Stimulated activated memory B cell treated with anti-CD40 and anti-IgM and Interleukin-4, amounts not matched to agents 10 μg/mL and 1 μg/mL and 100 μg/mL, for 72 hours (primary cell): ENCODE results near the gene HEYL.

ENCODE experiments used
- ATAC-seq: fragments of 150-1000 bp; cut with Tn5 transposase; 2 replicates; pipeline ENCODE4 v1.10.0; 2021
- H3K27ac Mint-ChIP-seq: one replicate; pipeline ENCODE4 v1.8.0; 2022; ENCODE audit warnings: mild to moderate bottlenecking, mixed read lengths
- H3K27me3 Mint-ChIP-seq: one replicate; pipeline ENCODE4 v1.8.0; 2022; ENCODE audit warnings: mixed read lengths
- H3K36me3 Mint-ChIP-seq: one replicate; pipeline ENCODE4 v1.8.0; 2022; ENCODE audit warnings: mixed read lengths
- H3K4me1 Mint-ChIP-seq: one replicate; pipeline ENCODE4 v1.8.0; 2022; ENCODE audit warnings: mixed read lengths
- H3K4me3 Mint-ChIP-seq: one replicate; pipeline ENCODE4 v1.8.0; 2022; ENCODE audit warnings: mild to moderate bottlenecking, moderate library complexity, mixed read lengths
- H3K9me3 Mint-ChIP-seq: one replicate; pipeline ENCODE4 v1.8.0; 2022; ENCODE audit warnings: mixed read lengths

HEYL gene

GRCh38 chr1:39672551-39672947 is 33.1 kb upstream of the HEYL start:
- Mint-ChIP-seq H3K36me3 (peaks cover 9% of the 10 kb centered on the region), H3K27me3 (peaks cover 42% of the 10 kb centered on the region), H3K4me3 (peak overlapping the region; percentile 65), H3K4me1 (peaks cover 16% of the 10 kb centered on the region), H3K27ac (peak overlapping the region; percentile 40), H3K9me3 (no peaks in the 10 kb centered on the region)
- peak; percentile 45 for ATAC-seq

- ATAC-seq, result peak; percentile 72
- H3K36me3 Mint-ChIP-seq, result peaks cover 9% of the 10 kb centered on the region
- no peaks in the 10 kb centered on the region for H3K9me3 Mint-ChIP-seq
- peak within 1 kb of the TSS; percentile 40 for H3K27ac Mint-ChIP-seq
- peaks cover 22% of the 10 kb centered on the region for H3K4me1 Mint-ChIP-seq
- peak within 1 kb of the TSS; percentile 65 for H3K4me3 Mint-ChIP-seq
- H3K27me3 Mint-ChIP-seq, result peaks cover 42% of the 10 kb centered on the region
These were observed 32.5 kb upstream of the HEYL start, which contains the start of gene NT5C1A for GRCh38 chr1:39671793-39672550. TSS of gene NT5C1A (minus strand) at chr1:39672107. CDS start at chr1:39672038, 69 bp downstream.

- ATAC-seq, result no peak
- H3K27ac Mint-ChIP-seq, result peak overlapping the region; percentile 40
- peaks cover 42% of the 10 kb centered on the region for H3K27me3 Mint-ChIP-seq
- H3K9me3 Mint-ChIP-seq, result no peaks in the 10 kb centered on the region
- H3K4me1 Mint-ChIP-seq, result peaks cover 28% of the 10 kb centered on the region
- H3K4me3 Mint-ChIP-seq, result peak overlapping the region; percentile 65
- H3K36me3 Mint-ChIP-seq, result peaks cover 9% of the 10 kb centered on the region
These were observed 32.0 kb upstream of the HEYL start for GRCh38 chr1:39671433-39671792.

- H3K4me3 Mint-ChIP-seq, result peak overlapping the region; percentile 65
- peaks cover 9% of the 10 kb centered on the region for H3K36me3 Mint-ChIP-seq
- no peak overlapping the region for H3K27ac Mint-ChIP-seq
These were observed 31.2 kb upstream of the HEYL start for GRCh38 chr1:39670689-39671088.

GRCh38 chr1:39668894-39669293 is 29.5 kb upstream of the HEYL start:
- peaks cover 9% of the 10 kb centered on the region for H3K36me3 Mint-ChIP-seq
- no peak overlapping the region for H3K27ac Mint-ChIP-seq
- peaks cover 33% of the 10 kb centered on the region for H3K4me1 Mint-ChIP-seq
- no peak overlapping the region for H3K4me3 Mint-ChIP-seq
- H3K27me3 Mint-ChIP-seq, result peaks cover 42% of the 10 kb centered on the region
- H3K9me3 Mint-ChIP-seq, result no peaks in the 10 kb centered on the region
- no peak for ATAC-seq

More at GRCh38 chr1:39670689-39671088, 31.2 kb upstream of the HEYL start:
- peaks cover 33% of the 10 kb centered on the region for H3K4me1 Mint-ChIP-seq
- peaks cover 42% of the 10 kb centered on the region for H3K27me3 Mint-ChIP-seq
- H3K9me3 Mint-ChIP-seq, result no peaks in the 10 kb centered on the region
- no peak for ATAC-seq

- H3K9me3 Mint-ChIP-seq, result no peaks in the 10 kb centered on the region
- H3K4me1 Mint-ChIP-seq, result peaks cover 33% of the 10 kb centered on the region
- peaks cover 9% of the 10 kb centered on the region for H3K36me3 Mint-ChIP-seq
- no peak overlapping the region for H3K4me3 Mint-ChIP-seq
- no peak for ATAC-seq
- H3K27me3 Mint-ChIP-seq, result peaks cover 42% of the 10 kb centered on the region
- H3K27ac Mint-ChIP-seq, result peak overlapping the region; percentile 34
These were observed 28.7 kb upstream of the HEYL start for GRCh38 chr1:39668111-39668510.

- Mint-ChIP-seq H3K9me3 (no peaks in the 10 kb centered on the region), H3K36me3 (peaks cover 9% of the 10 kb centered on the region), H3K27ac (peak overlapping the region; percentile 34), H3K4me3 (peak overlapping the region; percentile 5), H3K4me1 (peaks cover 36% of the 10 kb centered on the region), H3K27me3 (peaks cover 32% of the 10 kb centered on the region)
- peak; percentile 94 for ATAC-seq
These were observed 27.3 kb upstream of the HEYL start for GRCh38 chr1:39666772-39667171.

GRCh38 chr1:39663559-39663958 is 24.1 kb upstream of the HEYL start:
- H3K27me3 Mint-ChIP-seq, result peaks cover 5% of the 10 kb centered on the region
- no peak overlapping the region for H3K27ac Mint-ChIP-seq
- peaks cover 3% of the 10 kb centered on the region for H3K36me3 Mint-ChIP-seq
- H3K4me1 Mint-ChIP-seq, result peaks cover 30% of the 10 kb centered on the region
- H3K4me3 Mint-ChIP-seq, result no peak overlapping the region
- no peak for ATAC-seq
- no peaks in the 10 kb centered on the region for H3K9me3 Mint-ChIP-seq

GRCh38 chr1:39662861-39663260 is 23.4 kb upstream of the HEYL start:
- Mint-ChIP-seq H3K27me3 (no peaks in the 10 kb centered on the region), H3K27ac (no peak overlapping the region), H3K4me1 (peaks cover 33% of the 10 kb centered on the region), H3K36me3 (no peaks in the 10 kb centered on the region), H3K9me3 (no peaks in the 10 kb centered on the region), H3K4me3 (no peak overlapping the region)
- ATAC-seq, result no peak

GRCh38 chr1:39659538-39659937 is 20.1 kb upstream of the HEYL start:
- no peaks in the 10 kb centered on the region for H3K9me3 Mint-ChIP-seq
- H3K4me3 Mint-ChIP-seq, result no peak overlapping the region
- ATAC-seq, result no peak
- H3K27me3 Mint-ChIP-seq, result peaks cover under 1% of the 10 kb centered on the region
- H3K4me1 Mint-ChIP-seq, result peaks cover 23% of the 10 kb centered on the region
- no peaks in the 10 kb centered on the region for H3K36me3 Mint-ChIP-seq
- H3K27ac Mint-ChIP-seq, result no peak overlapping the region

- Mint-ChIP-seq H3K9me3 (no peaks in the 10 kb centered on the region), H3K4me1 (peaks cover 23% of the 10 kb centered on the region), H3K27ac (no peak overlapping the region), H3K27me3 (peaks cover 5% of the 10 kb centered on the region), H3K36me3 (no peaks in the 10 kb centered on the region), H3K4me3 (no peak overlapping the region)
- no peak for ATAC-seq
These were observed 19.7 kb upstream of the HEYL start for GRCh38 chr1:39659110-39659509.

- peaks cover 28% of the 10 kb centered on the region for H3K4me1 Mint-ChIP-seq
- peak overlapping the region; percentile 36 for H3K27ac Mint-ChIP-seq
- no peaks in the 10 kb centered on the region for H3K9me3 Mint-ChIP-seq
- no peaks in the 10 kb centered on the region for H3K36me3 Mint-ChIP-seq
- H3K27me3 Mint-ChIP-seq, result peaks cover 14% of the 10 kb centered on the region
- no peak for ATAC-seq
- H3K4me3 Mint-ChIP-seq, result no peak overlapping the region
These were observed 18.6 kb upstream of the HEYL start for GRCh38 chr1:39657923-39658485.

GRCh38 chr1:39657402-39657801 is 18.0 kb upstream of the HEYL start:
- H3K27ac Mint-ChIP-seq, result peak overlapping the region; percentile 36
- no peak overlapping the region for H3K4me3 Mint-ChIP-seq
- ATAC-seq, result no peak
- peaks cover 14% of the 10 kb centered on the region for H3K27me3 Mint-ChIP-seq
- H3K36me3 Mint-ChIP-seq, result no peaks in the 10 kb centered on the region
- peaks cover 23% of the 10 kb centered on the region for H3K4me1 Mint-ChIP-seq
- no peaks in the 10 kb centered on the region for H3K9me3 Mint-ChIP-seq

- H3K36me3 Mint-ChIP-seq, result no peaks in the 10 kb centered on the region
- no peaks in the 10 kb centered on the region for H3K9me3 Mint-ChIP-seq
- H3K27me3 Mint-ChIP-seq, result peaks cover 14% of the 10 kb centered on the region
- H3K27ac Mint-ChIP-seq, result no peak overlapping the region
- no peak for ATAC-seq
- no peak overlapping the region for H3K4me3 Mint-ChIP-seq
- H3K4me1 Mint-ChIP-seq, result peaks cover 19% of the 10 kb centered on the region
These were observed 16.9 kb upstream of the HEYL start for GRCh38 chr1:39656391-39656790.

GRCh38 chr1:39655578-39656268 is 16.3 kb upstream of the HEYL start:
- no peak overlapping the region for H3K27ac Mint-ChIP-seq
- no peak for ATAC-seq
- H3K9me3 Mint-ChIP-seq, result no peaks in the 10 kb centered on the region

More at GRCh38 chr1:39655578-39656268, 16.3 kb upstream of the HEYL start:
- H3K4me1 Mint-ChIP-seq, result peaks cover 19% of the 10 kb centered on the region
- H3K36me3 Mint-ChIP-seq, result no peaks in the 10 kb centered on the region
- peaks cover 14% of the 10 kb centered on the region for H3K27me3 Mint-ChIP-seq
- H3K4me3 Mint-ChIP-seq, result no peak overlapping the region
